HFF-Myc (cell line): ENCODE results near the gene DEFB114.

Source experiments
- DNase-seq: peaks from one replicate; pipeline ENCODE4 v3.0.0-alpha.2; 2011; ENCODE audit warnings: low read depth; ENCODE audit errors: extremely low read depth
- H3K4me3 ChIP-seq: replicated peaks from 2 replicates; pipeline ENCODE4 v1.5.1; 2011; ENCODE audit warnings: low read depth, mild to moderate bottlenecking, control low read depth, low read length
- TF ChIP-seq, protein P1 (sequence below): IDR thresholded peaks from 2 replicates; pipeline ENCODE4 v1.5.1; 2012; ENCODE audit warnings: mild to moderate bottlenecking, low read depth, low read length, control low read depth; ENCODE audit errors: missing control alignments

Gene DEFB114

DNA sequence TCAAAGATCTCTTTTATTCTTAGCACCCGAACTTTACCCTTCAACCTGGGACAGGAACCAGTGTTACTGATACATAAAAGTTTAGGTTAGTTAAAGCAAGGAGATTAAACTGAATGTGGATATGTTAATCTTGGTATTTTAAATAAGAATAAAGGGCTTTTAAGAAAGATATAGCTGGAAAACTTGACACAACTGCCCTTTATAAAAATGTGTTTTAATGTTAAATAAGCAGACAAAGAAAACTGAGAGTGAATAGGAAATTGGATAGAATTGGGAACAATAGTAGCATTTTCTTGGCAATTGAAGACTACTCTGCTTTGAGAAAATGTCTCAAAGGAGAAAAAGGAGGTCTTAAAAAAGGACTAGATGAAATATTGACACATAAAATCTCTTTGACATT lies 51.8 kb downstream of the DEFB114 start:
- H3K4me3 ChIP-seq = no peak overlapping the region

DNA sequence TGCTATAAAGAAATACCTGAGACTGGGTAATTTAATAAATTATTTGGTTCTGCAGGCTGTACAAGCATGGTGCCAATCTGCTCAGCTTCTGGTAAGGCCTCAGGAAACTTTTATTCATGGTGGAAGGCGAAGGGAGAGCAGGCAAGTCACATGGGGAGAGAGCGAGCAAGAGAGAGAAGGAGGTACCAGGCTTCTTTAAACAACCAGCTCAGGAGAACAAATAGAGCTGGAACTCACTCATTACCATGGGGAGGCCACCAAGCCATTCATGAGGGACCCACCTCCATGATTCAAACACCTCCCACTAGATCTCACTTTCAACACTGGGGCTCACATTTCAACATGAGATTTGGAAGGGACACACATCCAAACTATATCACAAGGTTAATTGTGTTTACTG lies 52.7 kb downstream of the DEFB114 start:
- no peak for DNase-seq
- H3K4me3 ChIP-seq = no peak overlapping the region
- TF ChIP-seq, protein P1, sequence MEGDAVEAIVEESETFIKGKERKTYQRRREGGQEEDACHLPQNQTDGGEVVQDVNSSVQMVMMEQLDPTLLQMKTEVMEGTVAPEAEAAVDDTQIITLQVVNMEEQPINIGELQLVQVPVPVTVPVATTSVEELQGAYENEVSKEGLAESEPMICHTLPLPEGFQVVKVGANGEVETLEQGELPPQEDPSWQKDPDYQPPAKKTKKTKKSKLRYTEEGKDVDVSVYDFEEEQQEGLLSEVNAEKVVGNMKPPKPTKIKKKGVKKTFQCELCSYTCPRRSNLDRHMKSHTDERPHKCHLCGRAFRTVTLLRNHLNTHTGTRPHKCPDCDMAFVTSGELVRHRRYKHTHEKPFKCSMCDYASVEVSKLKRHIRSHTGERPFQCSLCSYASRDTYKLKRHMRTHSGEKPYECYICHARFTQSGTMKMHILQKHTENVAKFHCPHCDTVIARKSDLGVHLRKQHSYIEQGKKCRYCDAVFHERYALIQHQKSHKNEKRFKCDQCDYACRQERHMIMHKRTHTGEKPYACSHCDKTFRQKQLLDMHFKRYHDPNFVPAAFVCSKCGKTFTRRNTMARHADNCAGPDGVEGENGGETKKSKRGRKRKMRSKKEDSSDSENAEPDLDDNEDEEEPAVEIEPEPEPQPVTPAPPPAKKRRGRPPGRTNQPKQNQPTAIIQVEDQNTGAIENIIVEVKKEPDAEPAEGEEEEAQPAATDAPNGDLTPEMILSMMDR = no peak

More for the DNA sequence above, 51.8 kb downstream of the DEFB114 start:
- TF ChIP-seq, protein P1 = no peak
- no peak for DNase-seq
